Liver (tissue), 3 donors: Measurements from ENCODE around the gene DDIAS.
"Not testable (repeated sequence)": the region's sequence is repeated elsewhere in the genome, so short reads cannot be mapped to it uniquely, and the experiment has no call there.

Source experiments
- NR2F2 ChIP-seq: IDR thresholded peaks from 2 replicates; pipeline ENCODE4 v1.6.1; 2016; ENCODE audit warnings: antibody characterized with exemption
- TF ChIP-seq, protein P1 (sequence below): IDR thresholded peaks from 2 replicates; pipeline ENCODE4 v1.6.1; 2016; ENCODE audit warnings: antibody characterized with exemption, mild to moderate bottlenecking
- TF ChIP-seq, protein P2 (sequence below): fragments of 150-350 bp; IDR thresholded peaks from 2 replicates; pipeline ENCODE4 v1.5.1; 2017; ENCODE audit warnings: improper control_type of control experiment, low read depth, low read length; ENCODE audit not compliant: missing input control
- donor health status: healthy.
- donor health status: healthy.

DNA sequence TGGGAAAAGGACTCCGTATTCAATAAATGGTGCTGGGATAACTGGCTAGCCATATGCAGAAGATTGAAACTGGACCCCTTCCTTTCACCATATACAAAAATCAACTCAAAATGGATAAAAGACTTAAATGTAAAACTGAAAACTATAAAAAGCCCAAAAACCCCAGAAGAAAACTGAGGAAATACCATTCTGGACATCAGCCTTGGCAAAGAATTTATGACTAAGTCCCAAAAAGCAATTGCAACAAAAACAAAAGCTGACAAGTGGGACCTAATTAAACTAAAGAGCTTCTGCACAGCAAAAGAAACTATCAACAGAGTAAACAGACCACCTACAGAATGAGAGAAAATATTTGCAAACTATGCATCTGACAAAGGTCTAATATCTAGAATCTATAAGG, 46.6 kb upstream of the DDIAS start:
- not testable (repeated sequence) for TF ChIP-seq NR2F2
- TF ChIP-seq, protein P1, sequence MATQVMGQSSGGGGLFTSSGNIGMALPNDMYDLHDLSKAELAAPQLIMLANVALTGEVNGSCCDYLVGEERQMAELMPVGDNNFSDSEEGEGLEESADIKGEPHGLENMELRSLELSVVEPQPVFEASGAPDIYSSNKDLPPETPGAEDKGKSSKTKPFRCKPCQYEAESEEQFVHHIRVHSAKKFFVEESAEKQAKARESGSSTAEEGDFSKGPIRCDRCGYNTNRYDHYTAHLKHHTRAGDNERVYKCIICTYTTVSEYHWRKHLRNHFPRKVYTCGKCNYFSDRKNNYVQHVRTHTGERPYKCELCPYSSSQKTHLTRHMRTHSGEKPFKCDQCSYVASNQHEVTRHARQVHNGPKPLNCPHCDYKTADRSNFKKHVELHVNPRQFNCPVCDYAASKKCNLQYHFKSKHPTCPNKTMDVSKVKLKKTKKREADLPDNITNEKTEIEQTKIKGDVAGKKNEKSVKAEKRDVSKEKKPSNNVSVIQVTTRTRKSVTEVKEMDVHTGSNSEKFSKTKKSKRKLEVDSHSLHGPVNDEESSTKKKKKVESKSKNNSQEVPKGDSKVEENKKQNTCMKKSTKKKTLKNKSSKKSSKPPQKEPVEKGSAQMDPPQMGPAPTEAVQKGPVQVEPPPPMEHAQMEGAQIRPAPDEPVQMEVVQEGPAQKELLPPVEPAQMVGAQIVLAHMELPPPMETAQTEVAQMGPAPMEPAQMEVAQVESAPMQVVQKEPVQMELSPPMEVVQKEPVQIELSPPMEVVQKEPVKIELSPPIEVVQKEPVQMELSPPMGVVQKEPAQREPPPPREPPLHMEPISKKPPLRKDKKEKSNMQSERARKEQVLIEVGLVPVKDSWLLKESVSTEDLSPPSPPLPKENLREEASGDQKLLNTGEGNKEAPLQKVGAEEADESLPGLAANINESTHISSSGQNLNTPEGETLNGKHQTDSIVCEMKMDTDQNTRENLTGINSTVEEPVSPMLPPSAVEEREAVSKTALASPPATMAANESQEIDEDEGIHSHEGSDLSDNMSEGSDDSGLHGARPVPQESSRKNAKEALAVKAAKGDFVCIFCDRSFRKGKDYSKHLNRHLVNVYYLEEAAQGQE = not testable (repeated sequence)
- TF ChIP-seq, protein P2, sequence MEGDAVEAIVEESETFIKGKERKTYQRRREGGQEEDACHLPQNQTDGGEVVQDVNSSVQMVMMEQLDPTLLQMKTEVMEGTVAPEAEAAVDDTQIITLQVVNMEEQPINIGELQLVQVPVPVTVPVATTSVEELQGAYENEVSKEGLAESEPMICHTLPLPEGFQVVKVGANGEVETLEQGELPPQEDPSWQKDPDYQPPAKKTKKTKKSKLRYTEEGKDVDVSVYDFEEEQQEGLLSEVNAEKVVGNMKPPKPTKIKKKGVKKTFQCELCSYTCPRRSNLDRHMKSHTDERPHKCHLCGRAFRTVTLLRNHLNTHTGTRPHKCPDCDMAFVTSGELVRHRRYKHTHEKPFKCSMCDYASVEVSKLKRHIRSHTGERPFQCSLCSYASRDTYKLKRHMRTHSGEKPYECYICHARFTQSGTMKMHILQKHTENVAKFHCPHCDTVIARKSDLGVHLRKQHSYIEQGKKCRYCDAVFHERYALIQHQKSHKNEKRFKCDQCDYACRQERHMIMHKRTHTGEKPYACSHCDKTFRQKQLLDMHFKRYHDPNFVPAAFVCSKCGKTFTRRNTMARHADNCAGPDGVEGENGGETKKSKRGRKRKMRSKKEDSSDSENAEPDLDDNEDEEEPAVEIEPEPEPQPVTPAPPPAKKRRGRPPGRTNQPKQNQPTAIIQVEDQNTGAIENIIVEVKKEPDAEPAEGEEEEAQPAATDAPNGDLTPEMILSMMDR = not testable (repeated sequence)
